NOMO-1 treated with dmso at 0.1 percent for 144 hours (cell line): Measurements from ENCODE around the gene CKS2.

Experiments
- DNase-seq: peaks from one replicate; lab custom pipeline; 2025; ENCODE audit not compliant: unreplicated experiment; lab: John Stamatoyannopoulos, UW

The CKS2 gene

GRCh38 chr9:89346696-89347095 lies 35.7 kb downstream of the CKS2 start:
- DNase-seq: no peak

GRCh38 chr9:89347651-89348050 lies 36.7 kb downstream of the CKS2 start:
- no peak for DNase-seq

GRCh38 chr9:89349607-89350006 lies 38.6 kb downstream of the CKS2 start:
- no peak for DNase-seq

GRCh38 chr9:89350988-89351557 lies 40.1 kb downstream of the CKS2 start:
- DNase-seq: no peak

GRCh38 chr9:89351584-89352300 lies 40.7 kb downstream of the CKS2 start:
- DNase-seq: peak; percentile 1

- DNase-seq: no peak
Measured at GRCh38 chr9:89352451-89352850, 41.5 kb downstream of the CKS2 start.

GRCh38 chr9:89352874-89353649 lies 42.1 kb downstream of the CKS2 start:
- DNase-seq: no peak

- DNase-seq: no peak
Measured at GRCh38 chr9:89353989-89354388, 43.0 kb downstream of the CKS2 start.

- no peak for DNase-seq
Measured at GRCh38 chr9:89354471-89354870, 43.5 kb downstream of the CKS2 start.

GRCh38 chr9:89356782-89357181 lies 45.8 kb downstream of the CKS2 start:
- DNase-seq: no peak

GRCh38 chr9:89357331-89358197 lies 46.6 kb downstream of the CKS2 start:
- DNase-seq: no peak

- no peak for DNase-seq
Measured at GRCh38 chr9:89358376-89358916, 47.5 kb downstream of the CKS2 start.

GRCh38 chr9:89358985-89359384 lies 48.0 kb downstream of the CKS2 start:
- DNase-seq: no peak

GRCh38 chr9:89359751-89360261 lies 48.8 kb downstream of the CKS2 start:
- DNase-seq: no peak

GRCh38 chr9:89360465-89360864 lies 49.5 kb downstream of the CKS2 start:
- DNase-seq: no peak

GRCh38 chr9:89361031-89361430 lies 50.0 kb downstream of the CKS2 start:
- no peak for DNase-seq

- DNase-seq: no peak
Measured at GRCh38 chr9:89361816-89362646, 51.0 kb downstream of the CKS2 start.

GRCh38 chr9:89362647-89363310 lies 51.8 kb downstream of the CKS2 start:
- DNase-seq: no peak

- DNase-seq: no peak
Measured at GRCh38 chr9:89363311-89363670, 52.3 kb downstream of the CKS2 start.
